PC-3 (cell line): Measurements from ENCODE around the gene USP32.

ENCODE experiments used
- EZH2phosphoT487 ChIP-seq: fragments of 300-600 bp; sonication (generic); IDR thresholded peaks from 2 replicates; pipeline ENCODE4 v1.6.1; 2018; ENCODE audit warnings: mild to moderate bottlenecking, antibody characterized with exemption, low read length, borderline replicate concordance
- TF ChIP-seq, protein P1 (sequence below): fragments of 300-600 bp; sonication (generic); conservative IDR thresholded peaks from 2 replicates; pipeline ENCODE4 v1.5.1; 2017; ENCODE audit warnings: antibody characterized with exemption, low read depth, mild to moderate bottlenecking, low read length

DNA sequence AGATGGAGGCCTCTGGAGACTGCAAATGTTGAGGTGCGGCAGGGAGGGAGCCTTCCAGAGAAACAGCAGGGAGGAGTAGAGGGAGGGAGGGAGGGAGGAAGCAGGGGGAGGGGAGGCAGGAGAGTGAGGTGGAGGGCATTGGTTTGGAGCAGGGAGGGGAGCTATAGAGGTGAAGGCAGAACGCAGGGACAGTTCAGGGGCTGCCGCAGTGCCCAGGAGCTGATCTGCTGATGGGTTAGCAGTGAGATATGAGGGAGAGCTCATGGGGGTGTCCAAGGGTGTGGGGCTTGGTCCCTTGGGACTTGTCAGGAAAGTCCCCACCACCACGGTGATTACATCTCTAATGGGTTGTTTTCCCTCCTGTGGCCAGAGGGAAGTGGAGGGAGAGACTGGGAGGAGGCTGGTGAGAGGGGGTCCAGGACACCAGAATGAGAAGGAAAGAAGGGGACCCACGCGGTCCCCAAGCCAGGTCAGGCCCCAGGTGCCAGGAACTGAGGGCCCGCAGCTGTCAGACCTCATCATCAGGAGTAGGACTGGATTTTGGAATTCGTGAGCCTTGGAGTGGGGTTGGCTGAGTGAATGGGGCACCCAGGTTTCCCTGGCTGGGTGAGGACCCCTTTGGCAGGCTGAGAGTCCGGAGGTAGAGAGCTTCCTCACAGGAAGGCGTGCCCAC lies 231.0 kb downstream of the USP32 start:
- TF ChIP-seq, protein P1, sequence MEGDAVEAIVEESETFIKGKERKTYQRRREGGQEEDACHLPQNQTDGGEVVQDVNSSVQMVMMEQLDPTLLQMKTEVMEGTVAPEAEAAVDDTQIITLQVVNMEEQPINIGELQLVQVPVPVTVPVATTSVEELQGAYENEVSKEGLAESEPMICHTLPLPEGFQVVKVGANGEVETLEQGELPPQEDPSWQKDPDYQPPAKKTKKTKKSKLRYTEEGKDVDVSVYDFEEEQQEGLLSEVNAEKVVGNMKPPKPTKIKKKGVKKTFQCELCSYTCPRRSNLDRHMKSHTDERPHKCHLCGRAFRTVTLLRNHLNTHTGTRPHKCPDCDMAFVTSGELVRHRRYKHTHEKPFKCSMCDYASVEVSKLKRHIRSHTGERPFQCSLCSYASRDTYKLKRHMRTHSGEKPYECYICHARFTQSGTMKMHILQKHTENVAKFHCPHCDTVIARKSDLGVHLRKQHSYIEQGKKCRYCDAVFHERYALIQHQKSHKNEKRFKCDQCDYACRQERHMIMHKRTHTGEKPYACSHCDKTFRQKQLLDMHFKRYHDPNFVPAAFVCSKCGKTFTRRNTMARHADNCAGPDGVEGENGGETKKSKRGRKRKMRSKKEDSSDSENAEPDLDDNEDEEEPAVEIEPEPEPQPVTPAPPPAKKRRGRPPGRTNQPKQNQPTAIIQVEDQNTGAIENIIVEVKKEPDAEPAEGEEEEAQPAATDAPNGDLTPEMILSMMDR = no peak
- TF ChIP-seq EZH2phosphoT487 = no peak
